ENCODE measurements around the gene EYA4.

DNA sequence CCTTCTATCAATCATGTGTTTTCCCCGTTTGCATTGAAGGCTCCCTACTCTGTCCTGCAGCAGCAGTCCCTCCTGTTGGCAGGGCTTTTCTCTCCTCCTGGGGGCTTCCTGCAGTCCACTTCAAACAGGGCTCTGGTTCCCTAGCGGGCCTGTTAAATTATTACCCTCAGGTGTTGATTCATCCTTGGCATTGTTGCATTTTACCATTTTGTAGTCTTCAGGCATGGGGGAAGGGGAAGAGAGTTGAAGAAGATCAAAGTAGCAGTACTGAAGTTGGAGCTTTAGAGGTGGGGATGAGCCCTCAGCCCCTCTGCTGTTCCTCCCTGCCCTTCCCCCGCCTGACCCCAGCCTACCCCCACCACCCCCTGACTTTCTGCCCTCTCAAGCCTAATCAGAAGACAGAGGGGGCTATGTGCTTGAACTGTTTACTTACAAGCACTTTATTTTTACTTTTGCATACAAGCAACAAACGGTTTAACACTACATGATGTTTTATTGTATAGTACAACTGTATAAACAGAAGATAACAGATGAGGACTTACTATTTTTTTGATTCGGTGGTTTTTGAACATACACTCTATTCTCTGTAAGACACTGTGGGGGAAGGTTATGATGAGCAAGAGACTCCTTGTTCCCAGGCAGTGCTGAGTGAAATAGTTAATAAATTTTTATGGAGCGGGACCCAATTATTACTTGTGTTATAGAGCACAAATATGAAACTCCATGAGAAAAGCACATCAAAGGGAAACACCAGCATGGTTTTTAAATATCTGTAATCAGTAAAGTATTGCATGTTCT lies 169.7 kb downstream of the EYA4 start:
- TF ChIP-seq, protein P1, sequence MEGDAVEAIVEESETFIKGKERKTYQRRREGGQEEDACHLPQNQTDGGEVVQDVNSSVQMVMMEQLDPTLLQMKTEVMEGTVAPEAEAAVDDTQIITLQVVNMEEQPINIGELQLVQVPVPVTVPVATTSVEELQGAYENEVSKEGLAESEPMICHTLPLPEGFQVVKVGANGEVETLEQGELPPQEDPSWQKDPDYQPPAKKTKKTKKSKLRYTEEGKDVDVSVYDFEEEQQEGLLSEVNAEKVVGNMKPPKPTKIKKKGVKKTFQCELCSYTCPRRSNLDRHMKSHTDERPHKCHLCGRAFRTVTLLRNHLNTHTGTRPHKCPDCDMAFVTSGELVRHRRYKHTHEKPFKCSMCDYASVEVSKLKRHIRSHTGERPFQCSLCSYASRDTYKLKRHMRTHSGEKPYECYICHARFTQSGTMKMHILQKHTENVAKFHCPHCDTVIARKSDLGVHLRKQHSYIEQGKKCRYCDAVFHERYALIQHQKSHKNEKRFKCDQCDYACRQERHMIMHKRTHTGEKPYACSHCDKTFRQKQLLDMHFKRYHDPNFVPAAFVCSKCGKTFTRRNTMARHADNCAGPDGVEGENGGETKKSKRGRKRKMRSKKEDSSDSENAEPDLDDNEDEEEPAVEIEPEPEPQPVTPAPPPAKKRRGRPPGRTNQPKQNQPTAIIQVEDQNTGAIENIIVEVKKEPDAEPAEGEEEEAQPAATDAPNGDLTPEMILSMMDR (IDR thresholded peaks at IDR 0.05 in 8 of 11, conservative IDR thresholded peaks at IDR 0.05 in 3 of 11): no peak
- TF ChIP-seq POLR2A (IDR thresholded peaks at IDR 0.05): no peak
